MM.1S (cell line): ENCODE data around the gene DNALI1.
"Not testable (repeated sequence)": the region's sequence is repeated elsewhere in the genome, so short reads cannot be mapped to it uniquely, and the experiment has no call there.

Source experiments
- DNase-seq: peaks from one replicate; pipeline ENCODE4 v3.0.0-alpha.2; 2015
- H2AFZ ChIP-seq: fragments of 300-600 bp; sonication (generic); 2 replicates; pipeline ENCODE4 v1.6.0; 2016; ENCODE audit warnings: antibody characterized with exemption, low read length
- H3F3A ChIP-seq: fragments of 300-600 bp; sonication (generic); 2 replicates; pipeline ENCODE4 v1.6.1; 2016; ENCODE audit warnings: mild to moderate bottlenecking, antibody characterized with exemption, low read length, moderate library complexity, mixed read lengths; ENCODE audit not compliant: insufficient read depth
- H3K27ac ChIP-seq: fragments of 300-600 bp; sonication (generic); 2 replicates; pipeline ENCODE4 v1.5.1; 2016; ENCODE audit warnings: mild to moderate bottlenecking, low read length
- H3K27me3 ChIP-seq: fragments of 300-600 bp; sonication (generic); replicated peaks from 2 replicates; pipeline ENCODE4 v1.6.0; 2016; ENCODE audit warnings: low read length; ENCODE audit not compliant: insufficient read depth
- H3K36me3 ChIP-seq: fragments of 300-600 bp; sonication (generic); replicated peaks from 2 replicates; pipeline ENCODE4 v1.6.1; 2016; ENCODE audit warnings: mild to moderate bottlenecking, low read length, mixed read lengths; ENCODE audit not compliant: insufficient read depth
- H3K4me1 ChIP-seq: fragments of 300-600 bp; sonication (generic); 2 replicates; pipeline ENCODE4 v1.6.1; 2016; ENCODE audit warnings: low read length, mixed read lengths
- H3K4me2 ChIP-seq: fragments of 300-600 bp; sonication (generic); 2 replicates; pipeline ENCODE4 v1.6.0; 2016; ENCODE audit warnings: low read depth, low read length
- H3K4me3 ChIP-seq: fragments of 300-600 bp; sonication (generic); 2 replicates; pipeline ENCODE4 v1.5.1; 2016; ENCODE audit warnings: low read length, mixed read lengths
- H3K79me2 ChIP-seq: fragments of 300-600 bp; sonication (generic); 2 replicates; pipeline ENCODE4 v1.6.1; 2016; ENCODE audit warnings: mixed run types, low read length, mixed read lengths
- H3K9ac ChIP-seq: fragments of 300-600 bp; sonication (generic); 2 replicates; pipeline ENCODE4 v1.6.1; 2016; ENCODE audit warnings: low read length, mixed read lengths
- H3K9me2 ChIP-seq: fragments of 300-600 bp; sonication (generic); replicated peaks from 2 replicates; pipeline ENCODE4 v1.6.1; 2016; ENCODE audit warnings: mild to moderate bottlenecking, low read length, mixed read lengths; ENCODE audit not compliant: insufficient read depth
- H3K9me3 ChIP-seq: fragments of 300-600 bp; sonication (generic); replicated peaks from 2 replicates; pipeline ENCODE4 v1.6.1; 2016; ENCODE audit warnings: mild to moderate bottlenecking, low read length, mixed read lengths; ENCODE audit not compliant: insufficient read depth
- H4K20me1 ChIP-seq: fragments of 300-600 bp; sonication (generic); 2 replicates; pipeline ENCODE4 v1.6.1; 2016; ENCODE audit warnings: mild to moderate bottlenecking, low read length, moderate library complexity, mixed read lengths; ENCODE audit not compliant: insufficient read depth
- EZH2 ChIP-seq: fragments of 300-600 bp; sonication (generic); optimal IDR thresholded peaks from 2 replicates; pipeline ENCODE3; 2017; ENCODE audit warnings: low read depth, mild to moderate bottlenecking, antibody characterized with exemption, low read length, mixed read lengths
- EZH2phosphoT487 ChIP-seq: fragments of 300-600 bp; sonication (generic); IDR thresholded peaks from 2 replicates; pipeline ENCODE4 v1.6.1; 2018; ENCODE audit warnings: antibody characterized with exemption, low read length
- TF ChIP-seq, protein P1 (sequence below): fragments of 300-600 bp; sonication (generic); IDR thresholded peaks from 2 replicates; pipeline ENCODE4 v1.5.1; 2016; ENCODE audit warnings: antibody characterized with exemption, low read length, mixed read lengths

Gene DNALI1

GRCh38 chr1:37559080-37559479, 2.3 kb downstream of the DNALI1 start:
- no peak overlapping the region for H3K9ac ChIP-seq
- no peak overlapping the region for H3K27ac ChIP-seq
- DNase-seq = no peak
- no peaks in the 10 kb centered on the region for H3K36me3 ChIP-seq
- no peak overlapping the region for H3K4me3 ChIP-seq
- TF ChIP-seq, protein P1, sequence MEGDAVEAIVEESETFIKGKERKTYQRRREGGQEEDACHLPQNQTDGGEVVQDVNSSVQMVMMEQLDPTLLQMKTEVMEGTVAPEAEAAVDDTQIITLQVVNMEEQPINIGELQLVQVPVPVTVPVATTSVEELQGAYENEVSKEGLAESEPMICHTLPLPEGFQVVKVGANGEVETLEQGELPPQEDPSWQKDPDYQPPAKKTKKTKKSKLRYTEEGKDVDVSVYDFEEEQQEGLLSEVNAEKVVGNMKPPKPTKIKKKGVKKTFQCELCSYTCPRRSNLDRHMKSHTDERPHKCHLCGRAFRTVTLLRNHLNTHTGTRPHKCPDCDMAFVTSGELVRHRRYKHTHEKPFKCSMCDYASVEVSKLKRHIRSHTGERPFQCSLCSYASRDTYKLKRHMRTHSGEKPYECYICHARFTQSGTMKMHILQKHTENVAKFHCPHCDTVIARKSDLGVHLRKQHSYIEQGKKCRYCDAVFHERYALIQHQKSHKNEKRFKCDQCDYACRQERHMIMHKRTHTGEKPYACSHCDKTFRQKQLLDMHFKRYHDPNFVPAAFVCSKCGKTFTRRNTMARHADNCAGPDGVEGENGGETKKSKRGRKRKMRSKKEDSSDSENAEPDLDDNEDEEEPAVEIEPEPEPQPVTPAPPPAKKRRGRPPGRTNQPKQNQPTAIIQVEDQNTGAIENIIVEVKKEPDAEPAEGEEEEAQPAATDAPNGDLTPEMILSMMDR = no peak
- TF ChIP-seq EZH2phosphoT487 = no peak
- TF ChIP-seq EZH2 = no peak
- no peak overlapping the region for H3K4me2 ChIP-seq
- H2AFZ ChIP-seq = no peak overlapping the region
- 0 out of 2 replicates have a peak, but pooled peaks cover 3% of the 10 kb centered on the region for H3F3A ChIP-seq
- H3K9me3 ChIP-seq = no peaks in the 10 kb centered on the region
- H3K27me3 ChIP-seq = no peaks in the 10 kb centered on the region
- no peaks in the 10 kb centered on the region for H3K9me2 ChIP-seq
- H3K79me2 ChIP-seq = peaks cover under 1% of the 10 kb centered on the region
- H4K20me1 ChIP-seq = no peaks in the 10 kb centered on the region
- peaks cover 6% of the 10 kb centered on the region for H3K4me1 ChIP-seq

DNA sequence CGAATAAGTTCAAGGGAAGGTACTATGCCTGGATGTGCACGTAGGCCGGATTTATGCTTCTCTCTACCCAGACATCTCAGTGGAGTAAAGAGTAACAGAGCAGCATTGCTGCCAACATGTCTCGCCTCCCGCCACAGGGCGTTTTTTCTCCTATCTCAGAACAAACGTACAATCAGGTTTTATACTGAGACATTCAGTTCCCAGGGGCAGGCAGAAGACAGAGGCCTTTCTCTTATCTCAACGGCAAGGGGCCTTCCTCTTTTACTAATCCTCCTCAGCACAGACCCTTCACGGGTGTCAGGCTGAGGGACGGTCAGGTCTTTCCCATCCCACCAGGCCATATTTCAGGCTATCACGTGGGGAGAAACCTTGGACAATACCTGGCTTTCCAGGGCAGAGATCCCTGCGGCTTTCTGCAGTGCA, 3.2 kb downstream of the DNALI1 start:
- H3K4me2 ChIP-seq, H3K27ac ChIP-seq, H3K4me3 ChIP-seq, DNase-seq, H3K4me1 ChIP-seq, H3K9ac ChIP-seq, H3F3A ChIP-seq, H3K9me2 ChIP-seq, H3K9me3 ChIP-seq, H3K36me3 ChIP-seq, H2AFZ ChIP-seq, H3K27me3 ChIP-seq, H4K20me1 ChIP-seq, H3K79me2 ChIP-seq: not testable (repeated sequence)

DNA sequence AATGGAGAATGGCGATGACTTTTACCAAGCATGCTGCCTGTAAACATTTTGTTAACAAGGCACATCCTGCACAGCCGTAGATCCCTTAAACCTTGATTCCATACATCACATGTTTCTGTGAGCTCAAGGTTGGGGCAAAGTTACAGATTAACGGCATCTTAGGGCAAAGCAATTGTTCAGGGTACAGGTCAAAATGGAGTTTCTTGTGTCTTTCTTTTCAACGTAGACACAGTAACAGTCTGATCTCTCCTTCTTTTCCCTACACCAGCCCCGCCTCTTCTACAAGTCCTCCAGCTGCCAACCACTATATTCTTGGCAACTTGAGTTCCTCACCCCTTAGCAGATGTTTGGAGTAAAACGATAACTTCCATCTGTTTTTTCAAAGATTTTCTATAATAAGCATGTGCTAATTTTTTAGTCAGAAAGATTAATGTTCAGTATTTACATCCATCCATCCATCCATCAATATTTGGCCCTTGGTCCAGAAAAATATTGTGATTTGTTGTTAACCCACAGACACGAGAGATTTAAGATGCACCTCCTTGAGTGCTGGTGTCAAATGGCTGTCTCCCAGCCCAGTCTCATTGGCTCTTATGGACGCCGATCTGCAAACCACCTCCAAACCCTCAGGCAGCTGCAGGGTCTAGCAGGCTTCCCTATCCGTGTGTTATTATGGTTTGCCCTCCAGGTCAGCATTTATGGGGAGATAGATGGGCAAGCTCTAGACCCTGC, 3.8 kb downstream of the DNALI1 start:
- H4K20me1 ChIP-seq = no peaks in the 10 kb centered on the region
- 0 out of 2 replicates have a peak, but pooled peaks cover 6% of the 10 kb centered on the region for H3F3A ChIP-seq
- H3K9me2 ChIP-seq = no peaks in the 10 kb centered on the region
- H3K27ac ChIP-seq = no peak overlapping the region
- no peak overlapping the region for H3K9ac ChIP-seq
- H3K4me3 ChIP-seq = no peak overlapping the region
- H3K79me2 ChIP-seq = no peaks in the 10 kb centered on the region
- H3K36me3 ChIP-seq = no peaks in the 10 kb centered on the region
- no peaks in the 10 kb centered on the region for H3K9me3 ChIP-seq
- H3K4me2 ChIP-seq = no peak overlapping the region
- H2AFZ ChIP-seq = no peak overlapping the region
- H3K4me1 ChIP-seq = peaks cover 6% of the 10 kb centered on the region
- no peak for TF ChIP-seq EZH2
- no peak for TF ChIP-seq EZH2phosphoT487
- TF ChIP-seq, protein P1 = no peak
- no peak for DNase-seq
- H3K27me3 ChIP-seq = no peaks in the 10 kb centered on the region
